ENCODE data around the gene TIMM8B. TPM values are rescaled to one million over a fixed set of nuclear protein-coding genes. Genes with fewer than 3 reads are reported as not detected.
A peak's percentile ranks its signal among the peaks of the same experiment; 100 is the strongest.

Gene TIMM8B
- total RNA-seq, 1 experiment from 2014 or later: 62.1 TPM

- peaks cover 33% of the 10 kb centered on the region for H3K79me2 ChIP-seq (ENCODE audit: insufficient read depth, low read length)
- H3K27ac ChIP-seq (ENCODE audit: low read depth, low read length): peak within 1 kb of the TSS; percentile 69
- H3K9me3 ChIP-seq (ENCODE audit: control insufficient read depth in 1 of 2, insufficient read depth in 1 of 2, low read depth in 1 of 2, low read length in 2 of 2): no peaks in the 10 kb centered on the region
- TF ChIP-seq CEBPB (IDR thresholded peaks at IDR 0.05; ENCODE audit: low read depth): 0 out of 2 replicates have a peak, but pooled peaks have one; percentile 8
- TF ChIP-seq YY1 (IDR thresholded peaks at IDR 0.05; ENCODE audit: extremely low read depth, insufficient replicate concordance, low read depth, low read length): peak; percentile 9
- TF ChIP-seq EGR1 (IDR thresholded peaks at IDR 0.05; ENCODE audit: low read depth): peak; percentile 60
- no peak for TF ChIP-seq RAD21 (IDR thresholded peaks at IDR 0.05; ENCODE audit: low read depth)
- 0 out of 6 replicates have a peak, but pooled peaks of 1 of the 3 experiments have one; percentile 9 for TF ChIP-seq CTCF (IDR thresholded peaks at IDR 0.05 in 2 of 3, conservative IDR thresholded peaks at IDR 0.05 in 1 of 3; ENCODE audit: borderline replicate concordance in 1 of 3, insufficient read depth in 1 of 3, low read depth in 2 of 3, low read length in 2 of 3)
- no peak for TF ChIP-seq TCF7L2 (IDR thresholded peaks at IDR 0.05; ENCODE audit: borderline replicate concordance, extremely low read depth, insufficient read depth, insufficient read length)
- peak; percentile 73; the same call in 1 of the 2 replicates for TF ChIP-seq CBX3 (IDR thresholded peaks at IDR 0.05; ENCODE audit: low read depth)
- no peak for TF ChIP-seq EZH2phosphoT487 (IDR thresholded peaks at IDR 0.05; ENCODE audit: borderline replicate concordance)
- peak; percentile 41; the same call in 1 of the 2 replicates for TF ChIP-seq ELF1 (IDR thresholded peaks at IDR 0.05; ENCODE audit: borderline replicate concordance, low read depth)
- TF ChIP-seq SRF (IDR thresholded peaks at IDR 0.05; ENCODE audit: low read depth): peak; percentile 77
- peak; percentile 48 for TF ChIP-seq SP1 (IDR thresholded peaks at IDR 0.05; ENCODE audit: low read depth)
- peak; percentile 68 for TF ChIP-seq ZFX (IDR thresholded peaks at IDR 0.05)
- TF ChIP-seq MAX (IDR thresholded peaks at IDR 0.05): peak; percentile 81
- peak; percentile 76 for TF ChIP-seq POLR2AphosphoS5 (IDR thresholded peaks at IDR 0.05; ENCODE audit: low read depth, low read length)
- peak; percentile 61 for TF ChIP-seq POLR2A (IDR thresholded peaks at IDR 0.05; ENCODE audit: borderline replicate concordance, extremely low read depth, insufficient read depth, insufficient read length)
- TF ChIP-seq SIN3A (IDR thresholded peaks at IDR 0.05; ENCODE audit: low read depth): peak; percentile 79
- CTCF ChIA-PET: no interaction called here
- H3K4me3 ChIP-seq (replicated peaks in 1 of 2; ENCODE audit: low read depth in 1 of 2, low read length in 2 of 2): peak within 1 kb of the TSS; percentile 83 to 98
- peak within 1 kb of the TSS; percentile 71 for H3K4me2 ChIP-seq (ENCODE audit: low read length)
- peak; percentile 88 for ATAC-seq
- RAD21 ChIA-PET (ENCODE audit: low non-redundant PET in 1 of 2, low total read pairs in 2 of 2, uncharacterized antibody in 2 of 2, unreplicated experiment in 2 of 2): no interaction called here
- intact Hi-C loops (cut with micrococcal nuclease): loop anchor here (1.0 kb wide), 2 partner anchors 12 to 49 kb away; partner anchors contain the start of genes DLAT, SDHD and TIMM8B
- H3K36me3 ChIP-seq (ENCODE audit: control insufficient read depth in 1 of 2, insufficient read depth in 2 of 2, low read length in 2 of 2): peaks cover 22 to 24% of the 10 kb centered on the region in 2 experiments; a peak in 3 of 4 replicates
- peak; percentile 83 for DNase-seq (ENCODE audit: low read depth, low spot score)
- no peaks in the 10 kb centered on the region for H3K9me2 ChIP-seq (ENCODE audit: insufficient read depth)
- H2AFZ ChIP-seq (ENCODE audit: low read depth, low read length, poor library complexity, severe bottlenecking): peak within 1 kb of the TSS; percentile 88
- no peaks in the 10 kb centered on the region for H4K20me1 ChIP-seq (ENCODE audit: insufficient read depth)
- no peaks in the 10 kb centered on the region for H3K27me3 ChIP-seq (ENCODE audit: insufficient read depth, low read length)
- H3K4me1 ChIP-seq (ENCODE audit: control insufficient read depth in 1 of 2, insufficient read depth in 2 of 2, low read length in 2 of 2): peaks cover 0 to 14% of the 10 kb centered on the region in 2 experiments; a peak in 3 of 4 replicates
- POLR2A ChIA-PET: no interaction called here
- H3K9ac ChIP-seq (ENCODE audit: low read length): peak within 1 kb of the TSS; percentile 89
- BruUV-seq (replicated peaks): TSS peak; percentile 53
These were observed 12.4 kb downstream of the TIMM8B start, which contains the start of the genes NKAPD1 and PIH1D2 for GRCh38 chr11:112073941-112074811. NKAPD1 (plus strand) TSS chr11:112074299; CDS start chr11:112075575, 1,276 bp downstream. PIH1D2 (minus strand) TSS chr11:112074017; CDS start chr11:112073174, 843 bp downstream.

All from HCT116 (cell line).